ENCODE data around the gene ZRANB1.

- TF ChIP-seq EZH2 (IDR thresholded peaks at IDR 0.05; ENCODE audit: borderline replicate concordance, low read length) = no peak
- no peak for TF ChIP-seq CTCF (conservative IDR thresholded peaks at IDR 0.05 in 1 of 2, IDR thresholded peaks at IDR 0.05 in 1 of 2; ENCODE audit: extremely low read depth in 1 of 2, insufficient read depth in 1 of 2, low read depth in 1 of 2, low read length in 2 of 2)
Measured at GRCh38 chr10:125035588-125036295, 93.8 kb downstream of the ZRANB1 start.

Measured in mammary epithelial cell (primary cell).